ENCODE data around the gene ANKRD42.

DNA sequence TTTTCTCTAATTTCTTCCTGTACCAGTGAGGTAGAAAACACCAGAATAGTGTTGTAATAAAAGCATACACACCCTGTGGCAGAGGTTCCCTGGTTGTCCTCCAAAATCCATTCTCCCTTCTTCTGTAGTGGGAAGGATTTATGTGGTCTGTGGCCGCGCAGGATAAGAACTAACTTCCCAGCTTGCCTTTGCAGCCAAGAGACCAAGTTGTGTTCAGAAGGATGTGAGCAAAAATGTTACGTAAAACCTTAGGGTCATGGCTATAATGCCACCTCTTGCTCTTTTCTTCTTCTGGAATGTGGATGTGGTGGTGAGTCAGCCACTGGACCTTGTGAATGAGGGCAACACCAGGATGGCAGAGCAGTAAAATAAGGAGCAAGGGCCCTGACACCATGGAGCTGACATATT, 64.3 kb downstream of the ANKRD42 start:
- TF ChIP-seq, protein P1, sequence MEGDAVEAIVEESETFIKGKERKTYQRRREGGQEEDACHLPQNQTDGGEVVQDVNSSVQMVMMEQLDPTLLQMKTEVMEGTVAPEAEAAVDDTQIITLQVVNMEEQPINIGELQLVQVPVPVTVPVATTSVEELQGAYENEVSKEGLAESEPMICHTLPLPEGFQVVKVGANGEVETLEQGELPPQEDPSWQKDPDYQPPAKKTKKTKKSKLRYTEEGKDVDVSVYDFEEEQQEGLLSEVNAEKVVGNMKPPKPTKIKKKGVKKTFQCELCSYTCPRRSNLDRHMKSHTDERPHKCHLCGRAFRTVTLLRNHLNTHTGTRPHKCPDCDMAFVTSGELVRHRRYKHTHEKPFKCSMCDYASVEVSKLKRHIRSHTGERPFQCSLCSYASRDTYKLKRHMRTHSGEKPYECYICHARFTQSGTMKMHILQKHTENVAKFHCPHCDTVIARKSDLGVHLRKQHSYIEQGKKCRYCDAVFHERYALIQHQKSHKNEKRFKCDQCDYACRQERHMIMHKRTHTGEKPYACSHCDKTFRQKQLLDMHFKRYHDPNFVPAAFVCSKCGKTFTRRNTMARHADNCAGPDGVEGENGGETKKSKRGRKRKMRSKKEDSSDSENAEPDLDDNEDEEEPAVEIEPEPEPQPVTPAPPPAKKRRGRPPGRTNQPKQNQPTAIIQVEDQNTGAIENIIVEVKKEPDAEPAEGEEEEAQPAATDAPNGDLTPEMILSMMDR (conservative IDR thresholded peaks at IDR 0.05; ENCODE audit: low read depth in 2 of 2): no peak
- TF ChIP-seq EZH2 (IDR thresholded peaks at IDR 0.05; ENCODE audit: low read depth, unreplicated experiment): no peak

Data from GM23338 (cell line).